ENCODE measurements around the gene RHOH. TPM values are rescaled to one million over a fixed set of nuclear protein-coding genes. Genes with fewer than 3 reads are reported as not detected.
"Not testable (repeated sequence)": the region's sequence is repeated elsewhere in the genome, so short reads cannot be mapped to it uniquely, and the experiment has no call there.

Gene RHOH
- total RNA-seq, 4 donors from 2014 or later: 0.26 TPM; not detected in 3

- intact Hi-C loops (cut with DNase I; ENCODE audit: low total_unique reads) (no loop called here), in situ Hi-C loops (cut with MboI; ENCODE audit: low sequenced_read_pairs in 4 of 4) (no loop called here)
- no peak for ATAC-seq
- TF ChIP-seq, protein P1, sequence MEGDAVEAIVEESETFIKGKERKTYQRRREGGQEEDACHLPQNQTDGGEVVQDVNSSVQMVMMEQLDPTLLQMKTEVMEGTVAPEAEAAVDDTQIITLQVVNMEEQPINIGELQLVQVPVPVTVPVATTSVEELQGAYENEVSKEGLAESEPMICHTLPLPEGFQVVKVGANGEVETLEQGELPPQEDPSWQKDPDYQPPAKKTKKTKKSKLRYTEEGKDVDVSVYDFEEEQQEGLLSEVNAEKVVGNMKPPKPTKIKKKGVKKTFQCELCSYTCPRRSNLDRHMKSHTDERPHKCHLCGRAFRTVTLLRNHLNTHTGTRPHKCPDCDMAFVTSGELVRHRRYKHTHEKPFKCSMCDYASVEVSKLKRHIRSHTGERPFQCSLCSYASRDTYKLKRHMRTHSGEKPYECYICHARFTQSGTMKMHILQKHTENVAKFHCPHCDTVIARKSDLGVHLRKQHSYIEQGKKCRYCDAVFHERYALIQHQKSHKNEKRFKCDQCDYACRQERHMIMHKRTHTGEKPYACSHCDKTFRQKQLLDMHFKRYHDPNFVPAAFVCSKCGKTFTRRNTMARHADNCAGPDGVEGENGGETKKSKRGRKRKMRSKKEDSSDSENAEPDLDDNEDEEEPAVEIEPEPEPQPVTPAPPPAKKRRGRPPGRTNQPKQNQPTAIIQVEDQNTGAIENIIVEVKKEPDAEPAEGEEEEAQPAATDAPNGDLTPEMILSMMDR (IDR thresholded peaks at IDR 0.05 in 4 of 5, conservative IDR thresholded peaks at IDR 0.05 in 1 of 5): no peak
- TF ChIP-seq POLR2A (IDR thresholded peaks at IDR 0.05): no peak
- Histone ChIP-seq H3K4me1 (no peaks in the 10 kb centered on the region), H3K36me3 (no peaks in the 10 kb centered on the region), H3K4me3 (no peak overlapping the region), H3K9me3 (no peaks in the 10 kb centered on the region), H3K27me3 (no peaks in the 10 kb centered on the region), H3K27ac (no peak overlapping the region)
- no peak for DNase-seq
Measured at GRCh38 chr4:40280586-40280985, 83.8 kb downstream of the RHOH start.

DNA sequence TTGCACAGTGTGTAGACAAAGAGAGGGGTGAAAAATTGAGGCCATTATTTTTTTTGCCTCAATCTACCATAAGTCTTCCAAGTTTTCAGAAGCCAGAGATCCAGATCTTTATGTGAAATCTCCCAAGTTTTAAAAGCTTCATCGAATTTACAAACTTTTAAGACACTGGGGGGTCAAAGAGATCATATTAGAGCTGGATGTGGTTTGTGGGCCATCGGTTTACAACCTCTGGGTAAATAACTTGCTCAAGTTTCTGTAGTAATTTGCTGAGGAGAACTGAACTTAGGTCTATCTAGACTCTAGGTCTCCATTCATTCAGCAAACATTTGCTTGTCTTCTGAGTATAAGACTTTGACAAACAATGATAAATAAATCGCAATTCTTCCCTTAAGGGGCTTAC, 84.3 kb downstream of the RHOH start:
- Histone ChIP-seq H3K27ac (no peak overlapping the region), H3K27me3 (no peaks in the 10 kb centered on the region), H3K4me3 (no peak overlapping the region), H3K9me3 (no peaks in the 10 kb centered on the region), H3K36me3 (no peaks in the 10 kb centered on the region), H3K4me1 (no peaks in the 10 kb centered on the region)
- in situ Hi-C loops (cut with MboI; ENCODE audit: low sequenced_read_pairs in 4 of 4): no loop called here
- intact Hi-C loops (cut with DNase I; ENCODE audit: low total_unique reads): no loop called here
- ATAC-seq (no peak), DNase-seq (no peak)
- TF ChIP-seq, protein P1 (IDR thresholded peaks at IDR 0.05 in 4 of 5, conservative IDR thresholded peaks at IDR 0.05 in 1 of 5): no peak
- no peak for TF ChIP-seq POLR2A (IDR thresholded peaks at IDR 0.05)

DNA sequence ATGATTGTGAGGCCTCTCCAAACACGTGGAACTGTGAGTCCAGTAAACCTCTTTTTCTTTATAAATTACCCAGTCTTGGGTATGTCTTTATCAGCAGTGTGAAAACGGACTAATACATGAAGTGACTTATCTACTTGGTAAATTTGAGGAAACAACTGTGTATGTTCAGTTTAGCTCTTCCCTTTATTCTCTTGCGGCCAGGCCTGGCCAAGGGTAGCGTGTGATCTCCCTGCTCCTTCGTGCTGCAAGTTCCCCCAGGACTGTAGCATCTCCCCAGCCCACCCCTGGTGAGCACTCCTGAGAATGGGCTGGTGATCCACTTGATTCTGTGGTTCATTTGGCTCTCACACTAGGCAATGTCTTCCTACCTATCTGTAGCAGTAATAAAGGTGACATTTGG, 85.1 kb downstream of the RHOH start:
- Histone ChIP-seq H3K9me3 (no peaks in the 10 kb centered on the region), H3K4me1 (no peaks in the 10 kb centered on the region), H3K27ac (no peak overlapping the region), H3K27me3 (no peaks in the 10 kb centered on the region), H3K36me3 (no peaks in the 10 kb centered on the region), H3K4me3 (no peak overlapping the region)
- no peak for ATAC-seq
- intact Hi-C loops (cut with DNase I; ENCODE audit: low total_unique reads): no loop called here
- DNase-seq: no peak
- in situ Hi-C loops (cut with MboI; ENCODE audit: low sequenced_read_pairs in 4 of 4): no loop called here
- no peak for TF ChIP-seq POLR2A (IDR thresholded peaks at IDR 0.05)
- TF ChIP-seq, protein P1 (IDR thresholded peaks at IDR 0.05 in 4 of 5, conservative IDR thresholded peaks at IDR 0.05 in 1 of 5): no peak

- ATAC-seq; in situ Hi-C loops (cut with MboI; ENCODE audit: low sequenced_read_pairs in 4 of 4); H3K27me3 ChIP-seq; H3K9me3 ChIP-seq; H3K27ac ChIP-seq; intact Hi-C loops (cut with DNase I; ENCODE audit: low total_unique reads); H3K4me3 ChIP-seq; DNase-seq; H3K4me1 ChIP-seq; H3K36me3 ChIP-seq: not testable (repeated sequence)
Measured at GRCh38 chr4:40282857-40283256, 86.0 kb downstream of the RHOH start.

GRCh38 chr4:40283413-40283812, 86.6 kb downstream of the RHOH start:
- no peak overlapping the region for H3K27ac ChIP-seq
- H3K4me1 ChIP-seq: no peaks in the 10 kb centered on the region
- in situ Hi-C loops (cut with MboI; ENCODE audit: low sequenced_read_pairs in 4 of 4): no loop called here
- ATAC-seq: no peak
- H3K4me3 ChIP-seq: no peak overlapping the region
- H3K36me3 ChIP-seq: no peaks in the 10 kb centered on the region
- no peaks in the 10 kb centered on the region for H3K9me3 ChIP-seq
- H3K27me3 ChIP-seq: no peaks in the 10 kb centered on the region
- intact Hi-C loops (cut with DNase I; ENCODE audit: low total_unique reads): no loop called here
- TF ChIP-seq POLR2A (IDR thresholded peaks at IDR 0.05): no peak
- TF ChIP-seq, protein P1 (IDR thresholded peaks at IDR 0.05 in 4 of 5, conservative IDR thresholded peaks at IDR 0.05 in 1 of 5): no peak
- no peak for DNase-seq
